H1 (cell line): ENCODE measurements around the gene RNU6-8. TPM values are rescaled to one million over a fixed set of nuclear protein-coding genes. Genes with fewer than 3 reads are reported as not detected.

Source experiments
- CTCF ChIA-PET: fragments of 300-600 bp; sonication (Branson Sonifier 250); formaldehyde crosslinking; loops from one replicate; lab custom pipeline; 2021; ENCODE audit not compliant: partially characterized antibody; lab: Charles Lee
- POLR2A ChIA-PET: fragments of 300-600 bp; sonication (Branson Sonifier 250); formaldehyde crosslinking; loops from one replicate; lab custom pipeline; 2021; ENCODE audit warnings: inconsistent platforms; ENCODE audit not compliant: partially characterized antibody; lab: Charles Lee
- DNase-seq, 2 experiments: peaks; one replicate each; pipeline versions ENCODE4 v3.0.0 to v3.0.0-alpha.2; 2010 to 2022; ENCODE audit warnings: low spot score in 2 of 2, low read depth in 1 of 2, mixed read lengths in 1 of 2
- FAIRE-seq: peaks from 2 replicates; lab custom pipeline; 2011; peaks lifted over from hg19 to GRCh38; lab: Jason Lieb, UNC
- H2AFZ ChIP-seq: 2 replicates; pipeline ENCODE4 v1.8.1; 2012; ENCODE audit warnings: low read length, inconsistent platforms
- H2AK5ac ChIP-seq: 2 replicates; pipeline ENCODE4 v1.6.1; 2013; ENCODE audit warnings: low read depth, low read length
- H2BK120ac ChIP-seq: replicated peaks from 2 replicates; pipeline ENCODE3; 2013; ENCODE audit warnings: low read depth, low read length, inconsistent platforms
- H2BK12ac ChIP-seq: 2 replicates; pipeline ENCODE4 v1.6.1; 2013; ENCODE audit warnings: low read depth, low read length
- H2BK15ac ChIP-seq: 2 replicates; pipeline ENCODE4 v1.6.1; 2013; ENCODE audit warnings: low read length
- H2BK20ac ChIP-seq: 2 replicates; pipeline ENCODE4 v1.6.1; 2013; ENCODE audit warnings: low read length
- H2BK5ac ChIP-seq: 2 replicates; pipeline ENCODE4 v1.6.1; 2013; ENCODE audit warnings: low read depth, low read length
- H3K14ac ChIP-seq: 2 replicates; pipeline ENCODE4 v1.6.1; 2013; ENCODE audit warnings: inconsistent platforms; ENCODE audit not compliant: insufficient read length
- H3K18ac ChIP-seq: 2 replicates; pipeline ENCODE4 v1.6.1; 2013; ENCODE audit warnings: low read length; ENCODE audit errors: extremely low read depth
- H3K23ac ChIP-seq: 2 replicates; pipeline ENCODE4 v1.6.1; 2013; ENCODE audit warnings: inconsistent platforms; ENCODE audit not compliant: insufficient read length
- H3K23me2 ChIP-seq: 2 replicates; pipeline ENCODE4 v1.6.1; 2013; ENCODE audit warnings: low read depth, low read length
- H3K27ac ChIP-seq: 2 replicates; pipeline ENCODE4 v1.6.1; 2011; ENCODE audit warnings: low read depth, low read length, inconsistent platforms
- H3K27me3 ChIP-seq, 4 experiments: replicated peaks in 1 of 4; 1 replicate in 1 of 4; 2 replicates in 3 of 4; pipeline versions ENCODE4 v1.6.1 to v1.8.1; 2011 to 2013; ENCODE audit warnings: low read length in 3 of 4, mild to moderate bottlenecking in 3 of 4, inconsistent platforms in 2 of 4, mixed read lengths in 2 of 4, moderate library complexity in 1 of 4; ENCODE audit not compliant: control insufficient read depth in 3 of 4, insufficient read depth in 3 of 4; ENCODE audit errors: extremely low read depth in 1 of 4
- H3K36me3 ChIP-seq, 4 experiments: 2 replicates each; pipeline versions ENCODE4 v1.6.1 to v1.8.1; 2011 to 2013; ENCODE audit warnings: mild to moderate bottlenecking in 4 of 4, low read length in 3 of 4, moderate library complexity in 2 of 4, control low read depth in 1 of 4, inconsistent platforms in 1 of 4; ENCODE audit not compliant: insufficient read depth in 4 of 4, control insufficient read depth in 2 of 4
- H3K4ac ChIP-seq: replicated peaks from 2 replicates; pipeline ENCODE3; 2013; ENCODE audit warnings: low read length, low read depth, mixed read lengths, inconsistent platforms; ENCODE audit not compliant: insufficient read length
- H3K4me1 ChIP-seq, 4 experiments: replicated peaks in 1 of 4; 1 replicate in 1 of 4; 2 replicates in 3 of 4; pipeline versions ENCODE4 v1.6.1 to v1.8.1; 2011 to 2013; ENCODE audit warnings: low read length in 3 of 4, inconsistent platforms in 2 of 4, mixed read lengths in 1 of 4; ENCODE audit not compliant: insufficient read depth in 4 of 4, control insufficient read depth in 3 of 4
- H3K4me2 ChIP-seq, 2 experiments: 2 replicates each; pipeline versions ENCODE4 v1.6.1 to v1.8.1; 2011 to 2013; ENCODE audit warnings: low read depth in 2 of 2, low read length in 2 of 2, control low read depth in 1 of 2, inconsistent platforms in 1 of 2, mild to moderate bottlenecking in 1 of 2; ENCODE audit not compliant: insufficient read depth in 1 of 2
- H3K4me3 ChIP-seq, 4 experiments: fragments of 200-600, 300-600 bp in 1 of 4; sonication (generic), shearing (Covaris generic), sonication (Bioruptor Twin) in 1 of 4; 2 replicates each; pipeline versions ENCODE4 v1.5.1 to v1.8.1; 2011 to 2016; ENCODE audit warnings: low read length in 4 of 4, low read depth in 3 of 4, control low read depth in 2 of 4, inconsistent platforms in 2 of 4, mild to moderate bottlenecking in 2 of 4, mixed read lengths in 1 of 4, moderate library complexity in 1 of 4; ENCODE audit not compliant: insufficient read depth in 2 of 4; ENCODE audit errors: extremely low read depth in 1 of 4
- H3K56ac ChIP-seq: replicated peaks from 2 replicates; pipeline ENCODE3; 2013; ENCODE audit warnings: low read depth, mild to moderate bottlenecking, mixed read lengths, low read length, inconsistent platforms; ENCODE audit not compliant: insufficient read length
- H3K79me1 ChIP-seq: 2 replicates; pipeline ENCODE4 v1.6.1; 2013; ENCODE audit warnings: low read depth, low read length, control low read depth
- H3K79me2 ChIP-seq, 2 experiments: 2 replicates each; pipeline versions ENCODE4 v1.6.1 to v1.8.1; 2012 to 2013; ENCODE audit warnings: low read length in 2 of 2, mild to moderate bottlenecking in 2 of 2, inconsistent platforms in 1 of 2; ENCODE audit not compliant: insufficient read depth in 2 of 2, control insufficient read depth in 1 of 2
- H3K9ac ChIP-seq, 4 experiments: replicated peaks in 1 of 4; 1 replicate in 1 of 4; 2 replicates in 3 of 4; pipeline versions ENCODE4 v1.6.1 to v1.8.1; 2011 to 2013; ENCODE audit warnings: low read depth in 3 of 4, low read length in 3 of 4, control low read depth in 2 of 4, mild to moderate bottlenecking in 2 of 4, moderate library complexity in 2 of 4, inconsistent platforms in 1 of 4; ENCODE audit errors: extremely low read depth in 1 of 4
- H3K9me3 ChIP-seq, 2 experiments: 2 replicates each; pipeline versions ENCODE4 v1.6.1 to v1.8.1; 2012 to 2013; ENCODE audit warnings: mild to moderate bottlenecking in 2 of 2, moderate library complexity in 2 of 2, control low read depth in 1 of 2, inconsistent platforms in 1 of 2, low read depth in 1 of 2, low read length in 1 of 2, mixed read lengths in 1 of 2; ENCODE audit not compliant: insufficient read depth in 2 of 2
- H4K20me1 ChIP-seq, 2 experiments: replicated peaks in 1 of 2; 2 replicates each; pipeline versions ENCODE3 to v1.8.1; 2011 to 2013; ENCODE audit warnings: inconsistent platforms in 2 of 2, low read length in 2 of 2, mild to moderate bottlenecking in 1 of 2; ENCODE audit not compliant: insufficient read depth in 2 of 2, control insufficient read depth in 1 of 2
- H4K5ac ChIP-seq: 2 replicates; pipeline ENCODE4 v1.6.1; 2013; ENCODE audit warnings: low read length, low read depth, mixed read lengths, inconsistent platforms; ENCODE audit not compliant: insufficient read length
- H4K8ac ChIP-seq: 2 replicates; pipeline ENCODE4 v1.8.0; 2013; ENCODE audit warnings: mild to moderate bottlenecking, moderate library complexity, low read length, inconsistent platforms; ENCODE audit not compliant: insufficient read depth; ENCODE audit errors: extremely low read depth
- H4K91ac ChIP-seq: replicated peaks from 2 replicates; pipeline ENCODE3; 2013; ENCODE audit warnings: low read length, mixed read lengths, inconsistent platforms; ENCODE audit not compliant: insufficient read length
- BACH1 ChIP-seq: IDR thresholded peaks from 2 replicates; pipeline ENCODE4 v1.6.1; 2012; ENCODE audit warnings: low read length, improper control_type of control experiment
- GTF2F1 ChIP-seq: IDR thresholded peaks from 2 replicates; pipeline ENCODE4 v1.6.1; 2012; ENCODE audit warnings: low read depth, low read length, improper control_type of control experiment, borderline replicate concordance
- HDAC6 ChIP-seq: IDR thresholded peaks from one replicate; pipeline ENCODE4 v1.7.1; 2012; ENCODE audit warnings: low read depth, mild to moderate bottlenecking, inconsistent platforms, low read length, moderate library complexity
- JUND ChIP-seq: IDR thresholded peaks from 2 replicates; pipeline ENCODE4 v1.6.1; 2011; ENCODE audit warnings: mild to moderate bottlenecking, improper control_type of control experiment, low read length
- NRF1 ChIP-seq: IDR thresholded peaks from 2 replicates; pipeline ENCODE4 v1.6.1; 2011; ENCODE audit warnings: mild to moderate bottlenecking, low read depth, low read length, improper control_type of control experiment
- PHF8 ChIP-seq: fragments of 200-600 bp; sonication (generic); conservative IDR thresholded peaks from 2 replicates; pipeline ENCODE4 v1.7.1; 2012; ENCODE audit warnings: low read depth, mild to moderate bottlenecking, inconsistent platforms, low read length, moderate library complexity
- RBBP5 ChIP-seq: IDR thresholded peaks from 2 replicates; pipeline ENCODE4 v1.7.1; 2012; ENCODE audit warnings: low read depth, mild to moderate bottlenecking, inconsistent platforms, low read length, moderate library complexity, borderline replicate concordance
- RNF2 ChIP-seq: fragments of 200-900, 300-1000 bp; sonication (generic); IDR thresholded peaks from 2 replicates; pipeline ENCODE4 v1.7.1; 2016; ENCODE audit warnings: borderline replicate concordance, low read depth, mild to moderate bottlenecking, antibody characterized with exemption, low read length; ENCODE audit not compliant: poor library complexity, severe bottlenecking; ENCODE audit errors: missing control alignments
- SIRT6 ChIP-seq: IDR thresholded peaks from one replicate; pipeline ENCODE4 v1.7.1; 2012; ENCODE audit warnings: low read length, inconsistent platforms
- SIX5 ChIP-seq: IDR thresholded peaks from 2 replicates; pipeline ENCODE4 v1.6.1; 2011; ENCODE audit warnings: mild to moderate bottlenecking, low read depth, low read length
- TEAD4 ChIP-seq: IDR thresholded peaks from 2 replicates; pipeline ENCODE4 v1.6.1; 2012; ENCODE audit warnings: low read depth, low read length, inconsistent platforms, mixed read lengths
- USF2 ChIP-seq: IDR thresholded peaks from 2 replicates; pipeline ENCODE4 v1.6.1; 2011; ENCODE audit warnings: low read length, improper control_type of control experiment
- WGBS, 2 experiments: shearing (Covaris generic) in 1 of 2; methylation state at CpG; one replicate each; pipeline versions ENCODE4 v1.1.6 to v1.1.7; 2013 to 2015; ENCODE audit warnings: low lambda C conversion rate in 2 of 2, mixed read lengths in 2 of 2, inconsistent platforms in 1 of 2, low coverage in 1 of 2, missing lambda C conversion rate in 1 of 2; ENCODE audit not compliant: insufficient replicate concordance in 2 of 2, insufficient coverage in 1 of 2, insufficient read length in 1 of 2; ENCODE audit errors: extremely low coverage in 1 of 2, missing lambda C conversion rate in 1 of 2; 5-methylcytosine and 5-hydroxymethylcytosine counted together
- polyA plus RNA-seq, 7 experiments: library from polyadenylated mRNA; depleted of rRNA in 3 of 7; stranded (reverse) in 5 of 7; unstranded in 2 of 7; fragments of >200 nt in 5 of 7; fragments of 200-250 nt in 2 of 7; gene quantifications; 1 replicate in 5 of 7; 2 replicates in 1 of 7; 4 replicates in 1 of 7; pipeline versions ENCODE4 v1.2.1 to v1.2.3, GENCODE V29; 2011 to 2013; ENCODE audit warnings: missing spikeins in 2 of 7, mixed read lengths in 2 of 7
- total RNA-seq: library from RNA; stranded (reverse); fragmentation: NEBNext Ultra II Directional; extraction: Animal tissue kit (Norgen Biotek cat#: 25700); gene quantifications from 2 replicates; pipeline ENCODE4 v1.2.1, GENCODE V29; 2021

The RNU6-8 gene
- total and polyA plus RNA-seq, 2 of the 8 experiments (the other 6 are each of a cell fraction or from before 2014, with no cell fraction given): not detected

GRCh38 chr14:32201193-32201815 lies 1.8 kb downstream of the RNU6-8 start:
- H3K27me3 ChIP-seq: no peaks in the 10 kb centered on the region; a peak in 1 of 7 replicates
- H3K9me3 ChIP-seq: no peaks in the 10 kb centered on the region
- no peaks in the 10 kb centered on the region for H3K79me1 ChIP-seq
- H3K9ac ChIP-seq: no peak overlapping the region; a peak in 1 of 7 replicates
- WGBS, 2 experiments: 2% methylated on average over 46 of the region's 46 CpGs; no CpG with 5 or more reads in 1 of the 2 experiments
- no peak overlapping the region for H4K91ac ChIP-seq
- H2BK15ac ChIP-seq: no peak overlapping the region
- POLR2A ChIA-PET: no interaction called here
- H3K14ac ChIP-seq: no peak overlapping the region
- peak overlapping the region; percentile 48 to 93 (median 90) for H3K4me3 ChIP-seq
- H2BK12ac ChIP-seq: no peak overlapping the region
- H3K36me3 ChIP-seq: no peaks in the 10 kb centered on the region
- H2AK5ac ChIP-seq: no peak overlapping the region
- H3K79me2 ChIP-seq: no peaks in the 10 kb centered on the region
- H2BK5ac ChIP-seq: no peak overlapping the region; the same call in 1 of the 2 replicates
- peaks cover 0 to 2% of the 10 kb centered on the region in 2 experiments for H4K20me1 ChIP-seq
- peaks cover 18% of the 10 kb centered on the region for H3K23me2 ChIP-seq
- H3K23ac ChIP-seq: no peak overlapping the region
- H2BK120ac ChIP-seq: no peak overlapping the region
- H4K8ac ChIP-seq: no peak overlapping the region
- peak overlapping the region; percentile 86 to 99 for H3K4me2 ChIP-seq
- DNase-seq: peak; percentile 77 to 95
- CTCF ChIA-PET: no interaction called here
- H3K18ac ChIP-seq: no peak overlapping the region
- H2AFZ ChIP-seq: peak overlapping the region; percentile 95
- H2BK20ac ChIP-seq: no peak overlapping the region
- no peak for FAIRE-seq
- peaks cover 0 to 4% (median under 1%) of the 10 kb centered on the region in 4 experiments; a peak in 2 of 7 replicates for H3K4me1 ChIP-seq
- H3K27ac ChIP-seq: no peak overlapping the region
- no peak overlapping the region for H3K4ac ChIP-seq
- no peak overlapping the region for H4K5ac ChIP-seq
- H3K56ac ChIP-seq: no peak overlapping the region
- TF ChIP-seq PHF8: peak; percentile 32; the same call in 1 of the 2 replicates
- TF ChIP-seq GTF2F1: no peak
- TF ChIP-seq NRF1: peak; percentile 54
- TF ChIP-seq JUND: no peak
- TF ChIP-seq TEAD4: no peak
- TF ChIP-seq BACH1: no peak
- no peak for TF ChIP-seq HDAC6
- no peak for TF ChIP-seq USF2
- no peak for TF ChIP-seq SIX5
- no peak for TF ChIP-seq RNF2
- peak; percentile 61; the same call in 1 of the 2 replicates for TF ChIP-seq RBBP5
- no peak for TF ChIP-seq SIRT6
